ENCODE results near the gene CRACDL. TPM values are rescaled to one million over a fixed set of nuclear protein-coding genes. Genes with fewer than 3 reads are reported as not detected.
A peak's percentile ranks its signal among the peaks of the same experiment; 100 is the strongest.

CRACDL gene
- total RNA-seq, 1 donor from 2014 or later, result 17.8 TPM

GRCh38 chr2:98806236-98806697 is 129.8 kb downstream of the CRACDL start:
- no peaks in the 10 kb centered on the region for H3K27me3 ChIP-seq (ENCODE audit: low read depth)
- intact Hi-C loops (cut with DNase I), result no loop called here
- no peaks in the 10 kb centered on the region for H3K9me3 ChIP-seq
- no peak overlapping the region for H3K4me3 ChIP-seq
- H3K36me3 ChIP-seq, result no peaks in the 10 kb centered on the region
- peak overlapping the region; percentile 71 for H3K27ac ChIP-seq
- no peak for TF ChIP-seq CTCF (IDR thresholded peaks at IDR 0.05)
- DNase-seq (peak; percentile 83), ATAC-seq (peak; percentile 83 to 85)
- peaks cover 41% of the 10 kb centered on the region for H3K4me1 ChIP-seq

GRCh38 chr2:98805412-98806171 is 130.4 kb downstream of the CRACDL start:
- Histone ChIP-seq H3K4me3 (no peak overlapping the region), H3K27me3 (ENCODE audit: low read depth) (no peaks in the 10 kb centered on the region), H3K4me1 (peaks cover 46% of the 10 kb centered on the region), H3K36me3 (no peaks in the 10 kb centered on the region), H3K27ac (peak overlapping the region; percentile 71), H3K9me3 (no peaks in the 10 kb centered on the region)
- intact Hi-C loops (cut with DNase I), result no loop called here
- no peak for TF ChIP-seq CTCF (IDR thresholded peaks at IDR 0.05)
- DNase-seq, result peak; percentile 63
- ATAC-seq, result peak; percentile 86 to 87

GRCh38 chr2:98804736-98805135 is 131.3 kb downstream of the CRACDL start:
- peaks cover 46% of the 10 kb centered on the region for H3K4me1 ChIP-seq
- TF ChIP-seq CTCF (IDR thresholded peaks at IDR 0.05), result no peak
- no peaks in the 10 kb centered on the region for H3K27me3 ChIP-seq (ENCODE audit: low read depth)
- peak overlapping the region; percentile 71 for H3K27ac ChIP-seq
- no peaks in the 10 kb centered on the region for H3K36me3 ChIP-seq
- H3K9me3 ChIP-seq, result no peaks in the 10 kb centered on the region
- no peak for ATAC-seq
- intact Hi-C loops (cut with DNase I), result no loop called here
- H3K4me3 ChIP-seq, result no peak overlapping the region
- DNase-seq, result no peak

- intact Hi-C loops (cut with DNase I), result no loop called here
- H3K9me3 ChIP-seq, result no peaks in the 10 kb centered on the region
- no peaks in the 10 kb centered on the region for H3K36me3 ChIP-seq
- H3K4me1 ChIP-seq, result peaks cover 50% of the 10 kb centered on the region
- H3K4me3 ChIP-seq, result no peak overlapping the region
- no peak overlapping the region for H3K27ac ChIP-seq
- no peaks in the 10 kb centered on the region for H3K27me3 ChIP-seq (ENCODE audit: low read depth)
- ATAC-seq (no peak), DNase-seq (no peak)
- TF ChIP-seq CTCF (IDR thresholded peaks at IDR 0.05), result no peak
Measured at GRCh38 chr2:98804265-98804650, 131.8 kb downstream of the CRACDL start.

GRCh38 chr2:98803405-98804264 is 132.4 kb downstream of the CRACDL start:
- intact Hi-C loops (cut with DNase I), result no loop called here
- Histone ChIP-seq H3K9me3 (no peaks in the 10 kb centered on the region), H3K4me3 (no peak overlapping the region), H3K4me1 (peaks cover 52% of the 10 kb centered on the region), H3K36me3 (no peaks in the 10 kb centered on the region), H3K27me3 (ENCODE audit: low read depth) (no peaks in the 10 kb centered on the region), H3K27ac (no peak overlapping the region)
- ATAC-seq (no peak), DNase-seq (no peak)
- TF ChIP-seq CTCF (IDR thresholded peaks at IDR 0.05), result no peak

All from lower lobe of right lung (tissue), 2 donors.